Panc1 (cell line): ENCODE measurements around the gene SLC7A6. TPM values are rescaled to one million over a fixed set of nuclear protein-coding genes. Genes with fewer than 3 reads are reported as not detected.

ENCODE experiments used
- ATAC-seq: fragments of 200-7000 bp; cut with Tn5 transposase; 2 replicates; pipeline ENCODE4 v1.9.1; 2020; ENCODE audit warnings: mild to moderate bottlenecking, moderate library complexity
- BruUV-seq: library from RNA; stranded (reverse); fragments of 400-500 nt; replicated peaks from 2 replicates; lab custom pipeline; 2021; lab: Mats Ljungman, UMichigan
- CTCF ChIA-PET: fragments of 300-600 bp; sonication (Branson Sonifier 250); formaldehyde crosslinking; loops from one replicate; lab custom pipeline; 2022; ENCODE audit warnings: antibody characterized with exemption; lab: Charles Lee
- POLR2A ChIA-PET: fragments of 300-600 bp; sonication (Branson Sonifier 250); formaldehyde crosslinking; loops from one replicate; lab custom pipeline; 2022; ENCODE audit warnings: antibody characterized with exemption; lab: Charles Lee
- DNase-seq: peaks from one replicate; pipeline ENCODE4 v3.0.0-alpha.2; 2010; ENCODE audit warnings: low read depth, low spot score
- H3K27ac ChIP-seq: 2 replicates; pipeline ENCODE4 v1.5.1; 2011; ENCODE audit warnings: mild to moderate bottlenecking, low read length, inconsistent platforms
- H3K27me3 ChIP-seq: fragments of 200-500 bp; sonication (Bioruptor generic); 2 replicates; pipeline ENCODE4 v1.6.0; 2014; ENCODE audit warnings: low read length, inconsistent platforms; ENCODE audit not compliant: control insufficient read depth, insufficient read depth
- H3K36me3 ChIP-seq: fragments of 200-500 bp; sonication (Bioruptor generic); 2 replicates; pipeline ENCODE4 v1.5.1; 2014; ENCODE audit warnings: inconsistent platforms, mild to moderate bottlenecking, low read length, moderate library complexity; ENCODE audit not compliant: control insufficient read depth, insufficient read depth
- H3K4me1 ChIP-seq: 2 replicates; pipeline ENCODE4 v1.5.1; 2011; ENCODE audit warnings: inconsistent platforms, mild to moderate bottlenecking, low read length, moderate library complexity; ENCODE audit not compliant: control insufficient read depth, insufficient read depth
- H3K4me3 ChIP-seq, 2 experiments: 2 replicates each; pipeline ENCODE4 v1.5.1; 2011 to 2012; ENCODE audit warnings: low read depth in 2 of 2, low read length in 2 of 2, mild to moderate bottlenecking in 2 of 2, inconsistent platforms in 1 of 2, moderate library complexity in 1 of 2
- H3K9me3 ChIP-seq: fragments of 200-500 bp; sonication (Bioruptor generic); 2 replicates; pipeline ENCODE4 v1.5.1; 2014; ENCODE audit warnings: low read depth, mild to moderate bottlenecking, inconsistent platforms, low read length, moderate library complexity; ENCODE audit not compliant: control insufficient read depth, insufficient read depth
- POLR2AphosphoS5 ChIP-seq: IDR thresholded peaks from 2 replicates; pipeline ENCODE4 v1.6.1; 2012; ENCODE audit warnings: mild to moderate bottlenecking, low read depth, low read length, moderate library complexity
- SIN3A ChIP-seq: IDR thresholded peaks from 2 replicates; pipeline ENCODE4 v1.6.1; 2012; ENCODE audit warnings: low read depth, mild to moderate bottlenecking, low read length, moderate library complexity, borderline replicate concordance; ENCODE audit not compliant: insufficient read depth
- TCF7L2 ChIP-seq: IDR thresholded peaks from 2 replicates; pipeline ENCODE4 v1.6.1; 2011; ENCODE audit warnings: mild to moderate bottlenecking, low read depth, low read length, inconsistent platforms
- in situ Hi-C: cut with HindIII; loops from 2 replicates; pipeline ENCODE4 v1.10.0; 2016; ENCODE audit warnings: low sequenced_read_pairs, low pct_unique_long_range_greater_than_20kb
- intact Hi-C: fragments of 100-400 bp; cut with micrococcal nuclease; formaldehyde crosslinking; loops from one replicate; pipeline ENCODE4 v1.10.0; 2022; ENCODE audit not compliant: unreplicated experiment
- total RNA-seq: library from RNA; stranded (reverse); gene quantifications from one replicate; pipeline ENCODE4 v1.2.1, GENCODE V29; 2021; ENCODE audit not compliant: unreplicated experiment
- TF ChIP-seq, protein P1 (sequence below): fragments of 450-650 bp; IDR thresholded peaks from 2 replicates; pipeline ENCODE4 v1.5.1; 2017; ENCODE audit warnings: mild to moderate bottlenecking
- TF ChIP-seq, protein P2 (sequence below), 2 experiments: IDR thresholded peaks; 2 replicates each; pipeline ENCODE4 v1.6.1; 2011 to 2012; ENCODE audit warnings: low read depth in 2 of 2, control low read depth in 1 of 2, low read length in 1 of 2, mild to moderate bottlenecking in 1 of 2, moderate library complexity in 1 of 2; ENCODE audit not compliant: insufficient read depth in 1 of 2

Gene SLC7A6
- total RNA-seq, 1 experiment from 2014 or later = 58.9 TPM

DNA sequence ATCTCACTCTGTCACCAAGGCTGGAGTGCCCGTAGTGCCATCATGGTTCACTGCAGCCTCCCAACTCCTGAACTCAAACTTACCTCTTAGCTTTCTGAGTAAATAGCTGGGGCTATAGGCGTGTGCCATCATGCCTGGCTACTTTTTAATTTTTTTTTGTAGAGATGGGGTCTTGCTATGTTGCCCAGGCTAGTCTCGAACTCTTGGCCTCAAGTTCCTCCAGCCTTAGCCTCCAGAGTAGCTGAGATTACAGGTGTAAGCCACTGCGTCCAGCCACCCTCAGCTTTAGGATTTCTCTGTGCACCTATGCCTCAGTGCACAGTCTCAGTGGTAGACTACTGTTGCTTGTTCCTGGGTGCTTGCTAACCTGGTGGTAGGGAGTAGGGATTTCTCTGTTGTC is 5.5 kb downstream of the SLC7A6 start:
- intact Hi-C loops (no loop called here), in situ Hi-C loops (no loop called here)
- ChIA-PET CTCF (no interaction called here), POLR2A (interaction anchor here (0.6 kb wide), 1 partner anchor 10 kb away, joined by 3 read pairs; no protein-coding TSS in a partner anchor)
- no peaks in the 10 kb centered on the region; the same call in 1 of the 2 replicates for H3K36me3 ChIP-seq
- TF ChIP-seq TCF7L2 (no peak), SIN3A (no peak), POLR2AphosphoS5 (no peak)
- TF ChIP-seq, protein P1, sequence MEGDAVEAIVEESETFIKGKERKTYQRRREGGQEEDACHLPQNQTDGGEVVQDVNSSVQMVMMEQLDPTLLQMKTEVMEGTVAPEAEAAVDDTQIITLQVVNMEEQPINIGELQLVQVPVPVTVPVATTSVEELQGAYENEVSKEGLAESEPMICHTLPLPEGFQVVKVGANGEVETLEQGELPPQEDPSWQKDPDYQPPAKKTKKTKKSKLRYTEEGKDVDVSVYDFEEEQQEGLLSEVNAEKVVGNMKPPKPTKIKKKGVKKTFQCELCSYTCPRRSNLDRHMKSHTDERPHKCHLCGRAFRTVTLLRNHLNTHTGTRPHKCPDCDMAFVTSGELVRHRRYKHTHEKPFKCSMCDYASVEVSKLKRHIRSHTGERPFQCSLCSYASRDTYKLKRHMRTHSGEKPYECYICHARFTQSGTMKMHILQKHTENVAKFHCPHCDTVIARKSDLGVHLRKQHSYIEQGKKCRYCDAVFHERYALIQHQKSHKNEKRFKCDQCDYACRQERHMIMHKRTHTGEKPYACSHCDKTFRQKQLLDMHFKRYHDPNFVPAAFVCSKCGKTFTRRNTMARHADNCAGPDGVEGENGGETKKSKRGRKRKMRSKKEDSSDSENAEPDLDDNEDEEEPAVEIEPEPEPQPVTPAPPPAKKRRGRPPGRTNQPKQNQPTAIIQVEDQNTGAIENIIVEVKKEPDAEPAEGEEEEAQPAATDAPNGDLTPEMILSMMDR = no peak
- TF ChIP-seq, protein P2, sequence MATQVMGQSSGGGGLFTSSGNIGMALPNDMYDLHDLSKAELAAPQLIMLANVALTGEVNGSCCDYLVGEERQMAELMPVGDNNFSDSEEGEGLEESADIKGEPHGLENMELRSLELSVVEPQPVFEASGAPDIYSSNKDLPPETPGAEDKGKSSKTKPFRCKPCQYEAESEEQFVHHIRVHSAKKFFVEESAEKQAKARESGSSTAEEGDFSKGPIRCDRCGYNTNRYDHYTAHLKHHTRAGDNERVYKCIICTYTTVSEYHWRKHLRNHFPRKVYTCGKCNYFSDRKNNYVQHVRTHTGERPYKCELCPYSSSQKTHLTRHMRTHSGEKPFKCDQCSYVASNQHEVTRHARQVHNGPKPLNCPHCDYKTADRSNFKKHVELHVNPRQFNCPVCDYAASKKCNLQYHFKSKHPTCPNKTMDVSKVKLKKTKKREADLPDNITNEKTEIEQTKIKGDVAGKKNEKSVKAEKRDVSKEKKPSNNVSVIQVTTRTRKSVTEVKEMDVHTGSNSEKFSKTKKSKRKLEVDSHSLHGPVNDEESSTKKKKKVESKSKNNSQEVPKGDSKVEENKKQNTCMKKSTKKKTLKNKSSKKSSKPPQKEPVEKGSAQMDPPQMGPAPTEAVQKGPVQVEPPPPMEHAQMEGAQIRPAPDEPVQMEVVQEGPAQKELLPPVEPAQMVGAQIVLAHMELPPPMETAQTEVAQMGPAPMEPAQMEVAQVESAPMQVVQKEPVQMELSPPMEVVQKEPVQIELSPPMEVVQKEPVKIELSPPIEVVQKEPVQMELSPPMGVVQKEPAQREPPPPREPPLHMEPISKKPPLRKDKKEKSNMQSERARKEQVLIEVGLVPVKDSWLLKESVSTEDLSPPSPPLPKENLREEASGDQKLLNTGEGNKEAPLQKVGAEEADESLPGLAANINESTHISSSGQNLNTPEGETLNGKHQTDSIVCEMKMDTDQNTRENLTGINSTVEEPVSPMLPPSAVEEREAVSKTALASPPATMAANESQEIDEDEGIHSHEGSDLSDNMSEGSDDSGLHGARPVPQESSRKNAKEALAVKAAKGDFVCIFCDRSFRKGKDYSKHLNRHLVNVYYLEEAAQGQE (IDR thresholded peaks at IDR 0.05; ENCODE audit: insufficient read depth in 1 of 2, low read depth in 2 of 2, low read length in 1 of 2) = no peak
- H3K27ac ChIP-seq = no peak overlapping the region
- H3K4me1 ChIP-seq = peaks cover 17% of the 10 kb centered on the region
- H3K4me3 ChIP-seq = no peak overlapping the region
- ATAC-seq = no peak
- BruUV-seq = no TSS peak
- H3K9me3 ChIP-seq = no peaks in the 10 kb centered on the region
- DNase-seq = no peak
- no peaks in the 10 kb centered on the region for H3K27me3 ChIP-seq

DNA sequence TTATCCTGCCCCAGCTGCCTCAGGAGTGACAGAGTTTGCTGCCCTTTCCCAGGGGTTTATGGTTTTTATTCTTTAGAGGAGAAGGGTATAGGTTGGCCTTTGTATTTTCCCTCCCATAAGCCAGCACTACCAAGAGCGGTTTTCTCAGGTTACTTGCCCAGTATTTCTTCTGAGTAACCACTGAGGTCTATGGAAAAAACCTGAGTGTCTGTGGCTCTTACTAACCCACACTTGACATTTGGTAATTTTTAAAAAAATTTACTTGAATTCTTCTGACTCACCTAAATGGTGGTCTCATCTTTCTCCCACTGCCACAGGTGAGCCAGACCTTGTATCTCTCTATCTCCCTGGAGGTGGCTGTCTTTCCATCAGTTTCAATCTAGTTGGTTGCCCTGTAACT is 6.0 kb downstream of the SLC7A6 start:
- Histone ChIP-seq H3K27ac (no peak overlapping the region), H3K4me1 (peaks cover 17% of the 10 kb centered on the region), H3K36me3 (no peaks in the 10 kb centered on the region), H3K27me3 (no peaks in the 10 kb centered on the region), H3K9me3 (no peaks in the 10 kb centered on the region), H3K4me3 (no peak overlapping the region)
- ChIA-PET CTCF (no interaction called here), POLR2A (interaction anchor here (0.7 kb wide), 1 partner anchor 8 kb away, joined by 7 read pairs; no protein-coding TSS in a partner anchor)
- no peak for DNase-seq
- BruUV-seq = no TSS peak
- in situ Hi-C loops = no loop called here
- ATAC-seq = no peak
- TF ChIP-seq TCF7L2 = no peak
- TF ChIP-seq, protein P1 = no peak
- no peak for TF ChIP-seq POLR2AphosphoS5
- TF ChIP-seq, protein P2 (IDR thresholded peaks at IDR 0.05; ENCODE audit: insufficient read depth in 1 of 2, low read depth in 2 of 2, low read length in 1 of 2) = no peak
- no peak for TF ChIP-seq SIN3A
- intact Hi-C loops = no loop called here
